Measurements from ENCODE around the gene COPB2. TPM values are rescaled to one million over a fixed set of nuclear protein-coding genes. Genes with fewer than 3 reads are reported as not detected.
"Not testable (repeated sequence)": the region's sequence is repeated elsewhere in the genome, so short reads cannot be mapped to it uniquely, and the experiment has no call there.

The COPB2 gene
- total RNA-seq, 1 donor from 2014 or later: 86.1 TPM

DNA sequence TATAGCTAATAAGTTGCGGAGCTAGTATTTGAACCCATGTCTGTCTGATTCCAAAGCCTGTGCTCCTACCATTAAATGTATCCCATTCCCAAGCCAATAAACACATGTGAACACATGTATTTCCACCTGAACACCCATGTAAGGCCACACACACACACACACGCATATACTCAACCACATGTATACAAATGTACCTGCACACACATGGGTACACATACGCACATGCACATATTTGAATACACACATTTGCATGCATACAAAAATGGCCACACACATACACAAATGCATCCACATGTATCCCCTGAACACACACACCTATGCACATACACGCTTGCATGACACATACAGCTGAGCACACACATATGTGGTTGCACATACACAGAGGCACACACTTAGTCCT is 51.0 kb downstream of the COPB2 start:
- H3K27me3 Mint-ChIP-seq (ENCODE audit: insufficient read depth, low read depth): peaks cover 8% of the 10 kb centered on the region
- Histone ChIP-seq H3F3A (ENCODE audit: low read depth) (no peaks in the 10 kb centered on the region), H3K9ac (no peak overlapping the region), H3K27me3 (peaks cover 74% of the 10 kb centered on the region), H3K9me3 (ENCODE audit: low read depth) (no peaks in the 10 kb centered on the region), H3K79me2 (ENCODE audit: low read depth) (no peaks in the 10 kb centered on the region), H4K20me1 (ENCODE audit: low read depth) (no peaks in the 10 kb centered on the region), H3K36me3 (no peaks in the 10 kb centered on the region), H3K27ac (no peak overlapping the region), H3K4me3 (no peak overlapping the region), H3K4me1 (no peaks in the 10 kb centered on the region), H2AFZ (replicated peaks) (no peak overlapping the region), H3K4me2 (no peak overlapping the region)
- H3K4me3 Mint-ChIP-seq: no peak overlapping the region
- H3K36me3 Mint-ChIP-seq: no peaks in the 10 kb centered on the region
- no peaks in the 10 kb centered on the region for H3K9me3 Mint-ChIP-seq
- no peaks in the 10 kb centered on the region for H3K4me1 Mint-ChIP-seq
- H3K27ac Mint-ChIP-seq: no peak overlapping the region
- TF ChIP-seq EZH2phosphoT487 (IDR thresholded peaks at IDR 0.05) (no peak), EZH2 (IDR thresholded peaks at IDR 0.05) (no peak)
- TF ChIP-seq, protein P1, sequence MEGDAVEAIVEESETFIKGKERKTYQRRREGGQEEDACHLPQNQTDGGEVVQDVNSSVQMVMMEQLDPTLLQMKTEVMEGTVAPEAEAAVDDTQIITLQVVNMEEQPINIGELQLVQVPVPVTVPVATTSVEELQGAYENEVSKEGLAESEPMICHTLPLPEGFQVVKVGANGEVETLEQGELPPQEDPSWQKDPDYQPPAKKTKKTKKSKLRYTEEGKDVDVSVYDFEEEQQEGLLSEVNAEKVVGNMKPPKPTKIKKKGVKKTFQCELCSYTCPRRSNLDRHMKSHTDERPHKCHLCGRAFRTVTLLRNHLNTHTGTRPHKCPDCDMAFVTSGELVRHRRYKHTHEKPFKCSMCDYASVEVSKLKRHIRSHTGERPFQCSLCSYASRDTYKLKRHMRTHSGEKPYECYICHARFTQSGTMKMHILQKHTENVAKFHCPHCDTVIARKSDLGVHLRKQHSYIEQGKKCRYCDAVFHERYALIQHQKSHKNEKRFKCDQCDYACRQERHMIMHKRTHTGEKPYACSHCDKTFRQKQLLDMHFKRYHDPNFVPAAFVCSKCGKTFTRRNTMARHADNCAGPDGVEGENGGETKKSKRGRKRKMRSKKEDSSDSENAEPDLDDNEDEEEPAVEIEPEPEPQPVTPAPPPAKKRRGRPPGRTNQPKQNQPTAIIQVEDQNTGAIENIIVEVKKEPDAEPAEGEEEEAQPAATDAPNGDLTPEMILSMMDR (IDR thresholded peaks at IDR 0.05): no peak
- DNase-seq (ENCODE audit: low spot score): no peak

DNA sequence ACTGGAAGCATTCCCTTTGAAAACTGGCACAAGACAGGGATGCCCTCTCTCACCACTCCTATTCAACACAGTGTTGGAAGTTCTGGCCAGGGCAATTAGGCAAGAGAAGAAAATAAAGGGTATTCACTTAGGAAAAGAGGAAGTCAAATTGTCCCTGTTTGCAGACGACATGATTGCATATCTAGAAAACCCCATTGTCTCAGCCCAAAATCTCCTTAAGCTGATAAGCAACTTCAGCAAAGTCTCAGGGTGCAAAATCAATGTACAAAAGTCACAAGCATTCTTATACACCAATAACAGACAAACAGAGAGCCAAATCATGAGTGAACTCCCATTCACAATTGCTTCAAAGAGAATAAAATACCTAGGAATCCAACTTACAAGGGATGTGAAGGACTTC is 54.8 kb downstream of the COPB2 start:
- H3K9me3 ChIP-seq (ENCODE audit: low read depth); H3K36me3 ChIP-seq; H3K79me2 ChIP-seq (ENCODE audit: low read depth); DNase-seq (ENCODE audit: low spot score); H3K4me2 ChIP-seq; H3K27ac Mint-ChIP-seq; H4K20me1 ChIP-seq (ENCODE audit: low read depth); H3K4me1 Mint-ChIP-seq; H3K9ac ChIP-seq; H3K27ac ChIP-seq; H3F3A ChIP-seq (ENCODE audit: low read depth); H3K9me3 Mint-ChIP-seq; H3K4me1 ChIP-seq; H3K4me3 ChIP-seq; H3K36me3 Mint-ChIP-seq; H3K4me3 Mint-ChIP-seq; H2AFZ ChIP-seq (replicated peaks): not testable (repeated sequence)
- peaks cover 22% of the 10 kb centered on the region for H3K27me3 Mint-ChIP-seq (ENCODE audit: insufficient read depth, low read depth)
- H3K27me3 ChIP-seq: peaks cover 74% of the 10 kb centered on the region

DNA sequence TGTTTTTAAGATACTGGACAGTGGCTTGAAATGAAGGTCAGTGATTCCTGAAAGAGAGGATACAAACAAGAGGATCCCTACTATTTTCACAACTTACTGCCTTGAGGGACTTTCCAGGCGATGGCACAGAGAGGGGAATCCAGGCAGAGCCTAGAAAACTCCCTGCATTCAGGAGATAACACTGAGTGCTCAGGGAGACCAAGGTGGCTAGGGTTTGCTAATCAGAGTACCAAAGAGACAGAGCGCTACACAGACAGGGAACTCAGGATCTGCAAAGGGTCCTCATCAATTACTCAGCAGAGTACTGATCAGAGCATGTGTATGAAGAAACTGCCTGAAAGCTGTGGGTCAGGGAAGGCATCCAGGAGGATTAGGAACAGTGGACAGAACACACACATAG is 57.4 kb downstream of the COPB2 start:
- Mint-ChIP-seq H3K9me3 (no peaks in the 10 kb centered on the region), H3K27me3 (ENCODE audit: insufficient read depth, low read depth) (peaks cover 25% of the 10 kb centered on the region), H3K4me1 (peaks cover 8% of the 10 kb centered on the region), H3K4me3 (no peak overlapping the region), H3K36me3 (no peaks in the 10 kb centered on the region), H3K27ac (no peak overlapping the region)
- Histone ChIP-seq H3K9me3 (ENCODE audit: low read depth) (no peaks in the 10 kb centered on the region), H3K27ac (no peak overlapping the region), H3K4me2 (no peak overlapping the region), H3F3A (ENCODE audit: low read depth) (no peaks in the 10 kb centered on the region), H3K27me3 (peaks cover 71% of the 10 kb centered on the region), H4K20me1 (ENCODE audit: low read depth) (no peaks in the 10 kb centered on the region), H3K9ac (no peak overlapping the region), H3K4me1 (no peaks in the 10 kb centered on the region), H3K79me2 (ENCODE audit: low read depth) (no peaks in the 10 kb centered on the region), H3K36me3 (no peaks in the 10 kb centered on the region), H2AFZ (replicated peaks) (no peak overlapping the region), H3K4me3 (no peak overlapping the region)
- no peak for DNase-seq (ENCODE audit: low spot score)
- TF ChIP-seq EZH2 (IDR thresholded peaks at IDR 0.05) (no peak), EZH2phosphoT487 (IDR thresholded peaks at IDR 0.05) (no peak)
- TF ChIP-seq, protein P1 (IDR thresholded peaks at IDR 0.05): no peak

DNA sequence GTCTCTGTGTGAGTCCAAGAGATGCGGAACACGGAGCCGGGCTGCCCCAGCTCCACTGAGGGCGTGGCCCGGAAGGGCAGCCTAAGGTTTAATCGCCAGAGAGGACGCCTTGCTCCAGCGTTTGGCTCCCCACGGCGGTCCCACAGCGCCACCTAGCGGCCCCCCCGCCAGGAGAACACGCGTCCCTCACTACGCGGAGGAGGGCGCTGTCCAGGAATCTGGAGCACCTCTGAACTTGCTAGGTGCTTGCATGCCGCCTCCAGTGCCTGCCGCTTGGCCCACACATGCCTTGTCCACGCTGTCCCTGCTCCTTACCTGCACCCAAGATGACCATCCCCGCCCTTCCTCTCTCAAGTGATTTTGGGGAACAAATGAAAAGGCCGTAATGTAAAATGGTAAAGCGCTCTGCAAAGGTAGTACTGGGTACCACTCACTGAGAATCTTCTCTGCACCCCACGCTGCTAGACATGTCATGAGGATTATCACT is 60.0 kb downstream of the COPB2 start:
- Histone ChIP-seq H3K4me1 (no peaks in the 10 kb centered on the region), H3K9ac (no peak overlapping the region), H3K36me3 (no peaks in the 10 kb centered on the region), H3K27ac (no peak overlapping the region), H3K27me3 (peaks cover 66% of the 10 kb centered on the region), H3K9me3 (ENCODE audit: low read depth) (no peaks in the 10 kb centered on the region), H3F3A (ENCODE audit: low read depth) (no peaks in the 10 kb centered on the region), H2AFZ (replicated peaks) (peak overlapping the region; percentile 78), H4K20me1 (ENCODE audit: low read depth) (no peaks in the 10 kb centered on the region), H3K4me3 (peak overlapping the region; percentile 27), H3K79me2 (ENCODE audit: low read depth) (no peaks in the 10 kb centered on the region), H3K4me2 (peak overlapping the region; percentile 72)
- Mint-ChIP-seq H3K27me3 (ENCODE audit: insufficient read depth, low read depth) (peaks cover 34% of the 10 kb centered on the region), H3K4me3 (peak overlapping the region; percentile 74), H3K4me1 (peaks cover 8% of the 10 kb centered on the region), H3K36me3 (no peaks in the 10 kb centered on the region), H3K9me3 (no peaks in the 10 kb centered on the region), H3K27ac (no peak overlapping the region)
- TF ChIP-seq EZH2 (IDR thresholded peaks at IDR 0.05): no peak
- no peak for TF ChIP-seq EZH2phosphoT487 (IDR thresholded peaks at IDR 0.05)
- TF ChIP-seq, protein P1 (IDR thresholded peaks at IDR 0.05): peak; percentile 99
- peak; percentile 93 for DNase-seq (ENCODE audit: low spot score)
